ENCODE measurements around the gene CGB3. TPM values are rescaled to one million over a fixed set of nuclear protein-coding genes. Genes with fewer than 3 reads are reported as not detected.

The CGB3 gene
- total RNA-seq, 2 experiments from 2014 or later, result not detected

DNA sequence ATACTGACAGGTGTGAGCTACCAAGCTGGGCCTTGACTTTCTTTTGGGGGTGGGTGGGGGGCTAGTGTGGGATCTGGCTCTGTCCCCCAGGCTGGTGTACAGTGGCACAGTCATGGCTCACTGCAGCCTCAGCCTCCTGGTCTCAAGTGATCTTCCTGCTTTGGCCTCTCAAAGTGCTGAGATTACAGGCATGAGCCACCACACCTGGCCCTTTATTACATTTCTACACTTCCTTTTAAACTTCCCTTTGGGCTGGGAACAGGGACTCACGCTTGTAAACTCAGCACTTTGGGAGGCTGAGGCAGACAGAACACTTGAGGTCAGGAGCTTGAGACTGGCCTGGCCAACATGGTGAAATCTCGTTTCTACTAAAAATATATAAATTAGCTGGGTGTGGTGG lies 47.1 kb downstream of the CGB3 start:
- ATAC-seq (ENCODE audit: low read depth) (no peak), DNase-seq (no peak)
- Mint-ChIP-seq H3K4me1 (peaks cover 14% of the 10 kb centered on the region), H3K4me3 (no peak overlapping the region), H3K27ac (no peak overlapping the region), H3K36me3 (peaks cover 22% of the 10 kb centered on the region), H3K9me3 (no peaks in the 10 kb centered on the region), H3K27me3 (no peaks in the 10 kb centered on the region)
- POLR2A ChIA-PET, result interaction anchor here (0.8 to 5.1 kb wide), 2 partner anchors 16 to 196 kb away, joined by 4 to 21 read pairs; partner anchors contain the start of genes GYS1 and RUVBL2

DNA sequence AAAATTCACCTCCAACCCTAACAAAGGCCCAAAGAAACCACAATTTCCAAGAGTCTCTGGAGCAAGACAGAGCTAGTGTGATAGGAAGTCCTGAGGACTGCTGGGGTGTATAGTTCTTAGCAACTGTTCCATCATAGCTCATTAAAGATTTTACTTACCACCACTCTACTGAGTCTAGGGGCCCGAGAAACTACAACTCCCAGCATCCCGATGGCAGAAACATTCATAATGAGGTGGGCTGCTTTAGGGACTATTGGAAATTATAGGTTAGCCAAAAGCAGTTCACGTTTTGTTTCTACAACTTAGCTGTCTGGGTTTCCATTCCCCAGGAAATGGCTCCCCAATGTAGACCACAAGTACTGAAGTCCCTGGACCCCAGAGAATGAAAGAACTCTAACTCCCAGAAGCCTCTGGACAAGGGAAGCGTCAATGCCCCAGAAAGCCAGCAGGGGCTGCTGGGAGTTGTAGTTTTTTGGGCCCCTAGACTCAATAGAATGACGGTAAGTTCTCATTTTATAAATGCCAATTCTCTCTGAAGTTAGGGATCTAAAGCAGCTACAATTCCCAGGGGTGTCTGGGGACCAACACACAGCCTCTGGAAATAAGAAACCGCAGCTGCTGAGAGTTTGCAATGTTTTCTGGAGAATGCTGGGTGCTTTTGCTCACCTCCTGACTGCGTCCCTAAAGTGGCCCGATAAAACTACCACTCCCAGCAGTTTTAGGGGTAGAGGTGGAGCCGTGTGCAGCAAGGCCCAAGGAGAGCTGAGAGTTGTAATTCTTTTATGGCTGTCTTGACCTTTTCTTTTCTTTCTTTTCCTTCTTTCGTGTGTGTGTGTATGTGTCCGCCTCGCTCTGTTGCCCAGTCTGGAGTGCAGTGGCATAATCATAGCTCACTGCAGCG lies 47.9 kb downstream of the CGB3 start:
- Mint-ChIP-seq H3K27me3 (no peaks in the 10 kb centered on the region), H3K4me1 (peaks cover 14% of the 10 kb centered on the region), H3K9me3 (no peaks in the 10 kb centered on the region), H3K27ac (no peak overlapping the region), H3K4me3 (no peak overlapping the region), H3K36me3 (peaks cover 21% of the 10 kb centered on the region)
- peak; percentile 54 for ATAC-seq (ENCODE audit: low read depth)
- POLR2A ChIA-PET, result interaction anchor here (0.9 to 5.1 kb wide), 2 partner anchors 10 to 17 kb away, joined by 5 to 21 read pairs; partner anchors contain the start of genes GYS1 and RUVBL2
- no peak for DNase-seq

Small RNAs within 50 kb of the gene (microRNA-seq; reads per million reads assigned to microRNA genes)
- not detected for gene MIR6798

Other genes with a start within 250 kb of the CGB3 start
- gene BCAT2, start 213.3 kb downstream of the CGB3 start, total RNA-seq, result 10 to 100 TPM; 40.6 to 43.9 TPM
- 1 to 10 TPM; 2.6 to 3.3 TPM for gene HSD17B14, start 187.8 kb downstream of the CGB3 start, total RNA-seq
- gene PLEKHA4, start 155.7 kb downstream of the CGB3 start, total RNA-seq, result 1 to 10 TPM; 4.0 to 7.0 TPM
- 10 to 100 TPM; 82.8 to 83.9 TPM for gene PPP1R15A, start 151.9 kb downstream of the CGB3 start, total RNA-seq
- gene TULP2, start 125.6 kb downstream of the CGB3 start, total RNA-seq, result under 1 TPM in 1 of 2 experiments, not detected in 1; 0.17 TPM
- 100 to 1,000 TPM; 203 to 214 TPM for gene NUCB1, start 124.0 kb downstream of the CGB3 start, total RNA-seq
- gene DHDH, start 90.6 kb downstream of the CGB3 start, total RNA-seq, result 1 to 10 TPM; 1.7 to 2.6 TPM
- gene BAX, start 69.5 kb downstream of the CGB3 start, total RNA-seq, result 100 to 1,000 TPM; 285 to 296 TPM
- 1,000 to 10,000 TPM; 1,232 to 1,343 TPM for gene FTL, start 59.0 kb downstream of the CGB3 start, total RNA-seq
- 10 to 100 TPM; 58.0 to 63.1 TPM for gene GYS1, start 31.0 kb downstream of the CGB3 start, total RNA-seq
- gene RUVBL2, start 30.4 kb downstream of the CGB3 start, total RNA-seq, result 10 to 100 TPM; 71.3 to 76.1 TPM
- not detected for gene LHB, start 7.2 kb downstream of the CGB3 start, total RNA-seq
- gene CGB2, start 7.6 kb upstream of the CGB3 start, total RNA-seq, result not detected
- gene CGB1, start 12.6 kb upstream of the CGB3 start, total RNA-seq, result not detected
- gene CGB5, start 19.5 kb upstream of the CGB3 start, total RNA-seq, result not detected
- not detected for gene CGB8, start 24.8 kb upstream of the CGB3 start, total RNA-seq
- gene CGB7, start 33.4 kb upstream of the CGB3 start, total RNA-seq, result not detected
- gene NTF4, start 40.5 kb upstream of the CGB3 start, total RNA-seq, result not detected
- gene KCNA7, start 48.4 kb upstream of the CGB3 start, total RNA-seq, result not detected
- 100 to 1,000 TPM; 321 to 328 TPM for gene SNRNP70, start 61.1 kb upstream of the CGB3 start, total RNA-seq
- 10 to 100 TPM in 1 of 2 experiments, 1 to 10 TPM in 1; 8.9 to 10.1 TPM for gene LIN7B, start 90.0 kb upstream of the CGB3 start, total RNA-seq
- gene C19orf73, start 94.8 kb upstream of the CGB3 start, total RNA-seq, result 1 to 10 TPM; 1.3 to 1.7 TPM
- gene PPFIA3, start 95.2 kb upstream of the CGB3 start, total RNA-seq, result 1 to 10 TPM; 3.6 to 4.6 TPM
- gene HRC, start 131.1 kb upstream of the CGB3 start, total RNA-seq, result not detected
- gene TRPM4, start 133.5 kb upstream of the CGB3 start, total RNA-seq, result under 1 TPM; 0.19 to 0.34 TPM